DND-41 (cell line): ENCODE results near the gene PTBP3.

Experiments used
- ATAC-seq: fragments of 200-7000 bp; cut with Tn5 transposase; 3 replicates; pipeline ENCODE4 v1.9.1; 2021; ENCODE audit warnings: low read depth; ENCODE audit not compliant: insufficient read depth
- DNase-seq: peaks from one replicate; pipeline ENCODE4 v3.0.0-alpha.2; 2020
- H2AFZ ChIP-seq: 2 replicates; pipeline ENCODE4 v1.6.0; 2012; ENCODE audit warnings: low read depth, low read length
- H3K27ac ChIP-seq: 2 replicates; pipeline ENCODE4 v1.5.1; 2012; ENCODE audit warnings: low read length, inconsistent platforms
- H3K27me3 ChIP-seq: fragments of 200-600 bp; sonication (generic); 2 replicates; pipeline ENCODE4 v1.6.0; 2012; ENCODE audit warnings: low read length, mild to moderate bottlenecking, inconsistent platforms; ENCODE audit not compliant: insufficient read depth, poor library complexity
- H3K36me3 ChIP-seq: 2 replicates; pipeline ENCODE4 v1.5.1; 2012; ENCODE audit warnings: low read length, inconsistent platforms; ENCODE audit not compliant: insufficient read depth
- H3K4me1 ChIP-seq: 2 replicates; pipeline ENCODE4 v1.5.1; 2012; ENCODE audit warnings: mild to moderate bottlenecking, low read length; ENCODE audit not compliant: insufficient read depth
- H3K4me2 ChIP-seq: 2 replicates; pipeline ENCODE4 v1.6.0; 2012; ENCODE audit warnings: mild to moderate bottlenecking, moderate library complexity, low read length, inconsistent platforms; ENCODE audit not compliant: insufficient read depth
- H3K4me3 ChIP-seq, 2 experiments: fragments of 200-600 bp in 1 of 2; shearing (Covaris generic) in 1 of 2; 2 replicates each; pipeline ENCODE4 v1.5.1; 2012 to 2016; ENCODE audit warnings: inconsistent platforms in 2 of 2, low read length in 2 of 2, mild to moderate bottlenecking in 2 of 2, low read depth in 1 of 2, moderate library complexity in 1 of 2
- H3K79me2 ChIP-seq: 2 replicates; pipeline ENCODE4 v1.6.0; 2012; ENCODE audit warnings: low read length, inconsistent platforms; ENCODE audit not compliant: insufficient read depth
- H3K9ac ChIP-seq: 2 replicates; pipeline ENCODE4 v1.6.0; 2012; ENCODE audit warnings: low read depth, mild to moderate bottlenecking, inconsistent platforms, low read length, moderate library complexity
- H3K9me3 ChIP-seq: 2 replicates; pipeline ENCODE4 v1.5.1; 2012; ENCODE audit warnings: low read length, moderate library complexity, mild to moderate bottlenecking, inconsistent platforms; ENCODE audit not compliant: insufficient read depth, severe bottlenecking
- H4K20me1 ChIP-seq: 2 replicates; pipeline ENCODE4 v1.6.0; 2012; ENCODE audit warnings: low read length; ENCODE audit not compliant: insufficient read depth
- CTCF ChIP-seq: IDR thresholded peaks from 2 replicates; pipeline ENCODE4 v1.5.1; 2012; ENCODE audit warnings: borderline replicate concordance, low read length, moderate library complexity, mild to moderate bottlenecking; ENCODE audit not compliant: poor library complexity, severe bottlenecking; ENCODE audit errors: extremely low read depth
- EZH2 ChIP-seq: IDR thresholded peaks from 3 replicates; pipeline ENCODE4 v1.6.1; 2012; ENCODE audit warnings: borderline replicate concordance, low read depth, mild to moderate bottlenecking, moderate library complexity, low read length, inconsistent platforms; ENCODE audit not compliant: severe bottlenecking

Gene PTBP3

GRCh38 chr9:112327718-112328450 lies 5.5 kb downstream of the PTBP3 start:
- H2AFZ ChIP-seq: no peak overlapping the region
- peaks cover 46% of the 10 kb centered on the region; the same call in 1 of the 2 replicates for H4K20me1 ChIP-seq
- peak overlapping the region; percentile 36; the same call in 1 of the 2 replicates for H3K4me2 ChIP-seq
- no peak overlapping the region for H3K27ac ChIP-seq
- DNase-seq: no peak
- peaks cover 4% of the 10 kb centered on the region; the same call in 1 of the 2 replicates for H3K36me3 ChIP-seq
- H3K27me3 ChIP-seq: no peaks in the 10 kb centered on the region
- H3K4me3 ChIP-seq: no peak overlapping the region
- H3K9me3 ChIP-seq: no peaks in the 10 kb centered on the region
- TF ChIP-seq EZH2 (no peak), CTCF (no peak)
- peaks cover 36% of the 10 kb centered on the region for H3K4me1 ChIP-seq
- peaks cover 100% of the 10 kb centered on the region for H3K79me2 ChIP-seq
- ATAC-seq: no peak
- H3K9ac ChIP-seq: no peak overlapping the region

- H3K79me2 ChIP-seq: peaks cover 99% of the 10 kb centered on the region
- H3K4me2 ChIP-seq: no peak overlapping the region
- no peaks in the 10 kb centered on the region for H3K27me3 ChIP-seq
- no peak overlapping the region for H3K4me3 ChIP-seq
- H3K9me3 ChIP-seq: no peaks in the 10 kb centered on the region
- H3K27ac ChIP-seq: no peak overlapping the region
- no peak for TF ChIP-seq EZH2
- no peak for TF ChIP-seq CTCF
- H2AFZ ChIP-seq: no peak overlapping the region
- no peak overlapping the region for H3K9ac ChIP-seq
- DNase-seq (no peak), ATAC-seq (no peak)
- H4K20me1 ChIP-seq: peaks cover 55% of the 10 kb centered on the region; the same call in 1 of the 2 replicates
- peaks cover 24% of the 10 kb centered on the region for H3K4me1 ChIP-seq
- H3K36me3 ChIP-seq: peaks cover 4% of the 10 kb centered on the region; the same call in 1 of the 2 replicates
Observed at GRCh38 chr9:112326194-112326593, 7.2 kb downstream of the PTBP3 start.

GRCh38 chr9:112325600-112325999 lies 7.8 kb downstream of the PTBP3 start:
- H3K4me1 ChIP-seq: peaks cover 18% of the 10 kb centered on the region
- no peak overlapping the region for H3K4me3 ChIP-seq
- no peak overlapping the region for H2AFZ ChIP-seq
- no peak overlapping the region for H3K27ac ChIP-seq
- no peaks in the 10 kb centered on the region for H3K9me3 ChIP-seq
- ATAC-seq (no peak), DNase-seq (no peak)
- H4K20me1 ChIP-seq: peaks cover 55% of the 10 kb centered on the region; the same call in 1 of the 2 replicates
- no peaks in the 10 kb centered on the region for H3K27me3 ChIP-seq
- H3K79me2 ChIP-seq: peaks cover 99% of the 10 kb centered on the region
- TF ChIP-seq CTCF (no peak), EZH2 (no peak)
- peaks cover 5% of the 10 kb centered on the region for H3K36me3 ChIP-seq
- no peak overlapping the region for H3K9ac ChIP-seq
- no peak overlapping the region for H3K4me2 ChIP-seq
